Gastrocnemius medialis (tissue), 4 donors: ENCODE results near the gene NKD1. TPM values are rescaled to one million over a fixed set of nuclear protein-coding genes. Genes with fewer than 3 reads are reported as not detected.

Source experiments
- ATAC-seq, 2 donors: fragments of 150-250 bp; one replicate each; pipeline ENCODE4 v1.9.1; 2016
- DNase-seq, 2 donors: peaks; one replicate each; pipeline ENCODE4 v3.0.0-alpha.2; 2019
- H3K27ac ChIP-seq, 4 donors: fragments of 200-600 bp; sonication (generic); 1 replicate in 1 of 4; 2 replicates in 3 of 4; pipeline ENCODE4 v1.5.1; 2016 to 2018; ENCODE audit warnings: mild to moderate bottlenecking in 2 of 4, moderate library complexity in 1 of 4
- H3K27me3 ChIP-seq, 3 donors: fragments of 200-600 bp; sonication (generic) in 2 of 3; 1 replicate in 1 of 3; 2 replicates in 2 of 3; pipeline versions ENCODE4 v1.5.1 to v1.6.0; 2016 to 2019; ENCODE audit warnings: mild to moderate bottlenecking in 1 of 3, moderate library complexity in 1 of 3
- H3K36me3 ChIP-seq, 2 donors: fragments of 200-600 bp; sonication (generic) in 1 of 2; one replicate each; pipeline ENCODE4 v1.5.1; 2017 to 2018
- H3K4me1 ChIP-seq, 2 donors: fragments of 200-600 bp; sonication (generic) in 1 of 2; one replicate each; pipeline ENCODE4 v1.5.1; 2016 to 2017; ENCODE audit warnings: mild to moderate bottlenecking in 2 of 2
- H3K4me3 ChIP-seq, 4 donors: fragments of 200-600 bp; sonication (generic) in 3 of 4; 1 replicate in 1 of 4; 2 replicates in 3 of 4; pipeline ENCODE4 v1.5.1; 2016 to 2019; ENCODE audit warnings: mild to moderate bottlenecking in 2 of 4
- H3K9me3 ChIP-seq, 3 donors: fragments of 200-600 bp; sonication (generic) in 2 of 3; 1 replicate in 1 of 3; 2 replicates in 2 of 3; pipeline ENCODE4 v1.5.1; 2016 to 2019
- POLR2A ChIP-seq, 2 donors: fragments of 450-650 bp; IDR thresholded peaks; one replicate each; pipeline ENCODE4 v1.6.1; 2017; ENCODE audit warnings: antibody characterized with exemption in 2 of 2, mild to moderate bottlenecking in 2 of 2, moderate library complexity in 2 of 2
- in situ Hi-C, 4 donors: fragments of 200-750 bp; cut with MboI; loops; one replicate each; pipeline versions ENCODE4 v1.15.0 to v1.8.0; 2017; ENCODE audit warnings: low sequenced_read_pairs in 4 of 4
- intact Hi-C: fragments of 100-400 bp; cut with DNase I; formaldehyde crosslinking; loops from one replicate; pipeline ENCODE4 v1.15.1; 2023; ENCODE audit warnings: low total_unique reads
- total RNA-seq, 4 donors: library from RNA; depleted of rRNA; stranded (reverse); fragments of >200 nt; gene quantifications; one replicate each; pipeline versions ENCODE4 v1.1.0 to v1.2.3, GENCODE V29; 2016
- TF ChIP-seq, protein P1 (sequence below), 5 experiments: fragments of 450-650 bp in 3 of 5; fragments of 200-600 bp in 2 of 5; sonication (generic) in 2 of 5; IDR thresholded peaks in 4 of 5; conservative IDR thresholded peaks in 1 of 5; 1 replicate in 4 of 5; 2 replicates in 1 of 5; pipeline ENCODE4 v1.5.1; 2016 to 2019; ENCODE audit warnings: antibody characterized with exemption in 5 of 5, mild to moderate bottlenecking in 3 of 5, moderate library complexity in 3 of 5

Gene NKD1
- total RNA-seq, 4 donors from 2014 or later: 0.10 to 0.75 (median 0.19) TPM

DNA sequence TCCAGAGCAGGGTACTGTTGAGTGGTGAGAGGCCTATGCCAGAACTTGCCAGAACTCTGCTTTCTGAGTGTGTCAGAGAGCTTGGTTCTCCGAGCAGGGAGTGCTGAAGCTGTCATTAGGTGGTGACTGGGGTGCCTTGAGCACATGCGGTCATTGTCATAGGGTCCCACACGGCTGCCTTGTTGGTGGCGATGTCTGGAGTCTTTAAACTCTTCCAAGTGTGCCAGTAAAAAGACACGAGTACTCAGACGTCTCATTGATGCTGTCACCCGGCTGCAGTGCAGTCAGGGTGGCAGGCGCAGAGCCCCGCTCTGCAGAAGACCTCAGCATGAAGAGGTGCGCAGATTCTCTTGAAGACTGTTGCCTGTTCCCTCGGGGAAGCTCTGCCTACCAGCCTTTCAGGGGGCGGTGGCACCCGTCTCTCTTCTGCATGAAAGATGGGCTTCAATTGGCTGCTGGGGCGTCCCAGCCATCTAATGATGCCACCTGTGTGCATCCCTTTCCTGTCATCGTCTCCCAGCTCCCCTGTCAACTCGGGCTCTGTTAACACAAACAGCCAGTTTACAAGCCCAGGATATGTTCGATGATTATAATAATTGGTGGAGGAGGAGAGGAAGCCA, 58.3 kb downstream of the NKD1 start:
- no peak overlapping the region for H3K4me3 ChIP-seq
- no peak overlapping the region for H3K27ac ChIP-seq
- no peaks in the 10 kb centered on the region for H3K36me3 ChIP-seq
- DNase-seq (no peak), ATAC-seq (no peak)
- no peaks in the 10 kb centered on the region for H3K9me3 ChIP-seq
- TF ChIP-seq, protein P1, sequence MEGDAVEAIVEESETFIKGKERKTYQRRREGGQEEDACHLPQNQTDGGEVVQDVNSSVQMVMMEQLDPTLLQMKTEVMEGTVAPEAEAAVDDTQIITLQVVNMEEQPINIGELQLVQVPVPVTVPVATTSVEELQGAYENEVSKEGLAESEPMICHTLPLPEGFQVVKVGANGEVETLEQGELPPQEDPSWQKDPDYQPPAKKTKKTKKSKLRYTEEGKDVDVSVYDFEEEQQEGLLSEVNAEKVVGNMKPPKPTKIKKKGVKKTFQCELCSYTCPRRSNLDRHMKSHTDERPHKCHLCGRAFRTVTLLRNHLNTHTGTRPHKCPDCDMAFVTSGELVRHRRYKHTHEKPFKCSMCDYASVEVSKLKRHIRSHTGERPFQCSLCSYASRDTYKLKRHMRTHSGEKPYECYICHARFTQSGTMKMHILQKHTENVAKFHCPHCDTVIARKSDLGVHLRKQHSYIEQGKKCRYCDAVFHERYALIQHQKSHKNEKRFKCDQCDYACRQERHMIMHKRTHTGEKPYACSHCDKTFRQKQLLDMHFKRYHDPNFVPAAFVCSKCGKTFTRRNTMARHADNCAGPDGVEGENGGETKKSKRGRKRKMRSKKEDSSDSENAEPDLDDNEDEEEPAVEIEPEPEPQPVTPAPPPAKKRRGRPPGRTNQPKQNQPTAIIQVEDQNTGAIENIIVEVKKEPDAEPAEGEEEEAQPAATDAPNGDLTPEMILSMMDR (IDR thresholded peaks at IDR 0.05 in 4 of 5, conservative IDR thresholded peaks at IDR 0.05 in 1 of 5): no peak
- TF ChIP-seq POLR2A (IDR thresholded peaks at IDR 0.05): no peak
- intact Hi-C loops: no loop called here
- H3K4me1 ChIP-seq: peaks cover 0 to 6% of the 10 kb centered on the region in 2 donors
- in situ Hi-C loops: no loop called here
- H3K27me3 ChIP-seq: no peaks in the 10 kb centered on the region

GRCh38 chr16:50607051-50607431, 58.8 kb downstream of the NKD1 start:
- in situ Hi-C loops (no loop called here), intact Hi-C loops (no loop called here)
- Histone ChIP-seq H3K27me3 (no peaks in the 10 kb centered on the region), H3K36me3 (no peaks in the 10 kb centered on the region), H3K9me3 (no peaks in the 10 kb centered on the region), H3K27ac (no peak overlapping the region), H3K4me3 (no peak overlapping the region), H3K4me1 (peaks cover 0 to 6% of the 10 kb centered on the region in 2 donors)
- TF ChIP-seq POLR2A (IDR thresholded peaks at IDR 0.05): no peak
- TF ChIP-seq, protein P1 (IDR thresholded peaks at IDR 0.05 in 4 of 5, conservative IDR thresholded peaks at IDR 0.05 in 1 of 5): no peak
- DNase-seq (no peak), ATAC-seq (no peak)

- intact Hi-C loops (no loop called here), in situ Hi-C loops (no loop called here)
- Histone ChIP-seq H3K4me1 (peaks cover 0 to 6% of the 10 kb centered on the region in 2 donors), H3K4me3 (no peak overlapping the region), H3K27me3 (no peaks in the 10 kb centered on the region), H3K9me3 (no peaks in the 10 kb centered on the region), H3K27ac (no peak overlapping the region), H3K36me3 (no peaks in the 10 kb centered on the region)
- DNase-seq (no peak), ATAC-seq (no peak)
- TF ChIP-seq, protein P1 (IDR thresholded peaks at IDR 0.05 in 4 of 5, conservative IDR thresholded peaks at IDR 0.05 in 1 of 5): no peak
- TF ChIP-seq POLR2A (IDR thresholded peaks at IDR 0.05): no peak
These were observed 59.3 kb downstream of the NKD1 start for GRCh38 chr16:50607447-50607846.

GRCh38 chr16:50607970-50608557, 59.9 kb downstream of the NKD1 start:
- ATAC-seq (no peak), DNase-seq (no peak)
- Histone ChIP-seq H3K4me1 (peaks cover 0 to 5% of the 10 kb centered on the region in 2 donors), H3K27ac (no peak overlapping the region), H3K27me3 (no peaks in the 10 kb centered on the region), H3K36me3 (no peaks in the 10 kb centered on the region), H3K9me3 (no peaks in the 10 kb centered on the region), H3K4me3 (no peak overlapping the region)
- in situ Hi-C loops: no loop called here
- intact Hi-C loops: no loop called here
- TF ChIP-seq, protein P1 (IDR thresholded peaks at IDR 0.05 in 4 of 5, conservative IDR thresholded peaks at IDR 0.05 in 1 of 5): no peak
- no peak for TF ChIP-seq POLR2A (IDR thresholded peaks at IDR 0.05)
